ENCODE measurements around the gene ATXN2. TPM values are rescaled to one million over a fixed set of nuclear protein-coding genes. Genes with fewer than 3 reads are reported as not detected.
A peak's percentile ranks its signal among the peaks of the same experiment; 100 is the strongest.
"Not testable (repeated sequence)": the region's sequence is repeated elsewhere in the genome, so short reads cannot be mapped to it uniquely, and the experiment has no call there.

ATXN2 gene, protein sequence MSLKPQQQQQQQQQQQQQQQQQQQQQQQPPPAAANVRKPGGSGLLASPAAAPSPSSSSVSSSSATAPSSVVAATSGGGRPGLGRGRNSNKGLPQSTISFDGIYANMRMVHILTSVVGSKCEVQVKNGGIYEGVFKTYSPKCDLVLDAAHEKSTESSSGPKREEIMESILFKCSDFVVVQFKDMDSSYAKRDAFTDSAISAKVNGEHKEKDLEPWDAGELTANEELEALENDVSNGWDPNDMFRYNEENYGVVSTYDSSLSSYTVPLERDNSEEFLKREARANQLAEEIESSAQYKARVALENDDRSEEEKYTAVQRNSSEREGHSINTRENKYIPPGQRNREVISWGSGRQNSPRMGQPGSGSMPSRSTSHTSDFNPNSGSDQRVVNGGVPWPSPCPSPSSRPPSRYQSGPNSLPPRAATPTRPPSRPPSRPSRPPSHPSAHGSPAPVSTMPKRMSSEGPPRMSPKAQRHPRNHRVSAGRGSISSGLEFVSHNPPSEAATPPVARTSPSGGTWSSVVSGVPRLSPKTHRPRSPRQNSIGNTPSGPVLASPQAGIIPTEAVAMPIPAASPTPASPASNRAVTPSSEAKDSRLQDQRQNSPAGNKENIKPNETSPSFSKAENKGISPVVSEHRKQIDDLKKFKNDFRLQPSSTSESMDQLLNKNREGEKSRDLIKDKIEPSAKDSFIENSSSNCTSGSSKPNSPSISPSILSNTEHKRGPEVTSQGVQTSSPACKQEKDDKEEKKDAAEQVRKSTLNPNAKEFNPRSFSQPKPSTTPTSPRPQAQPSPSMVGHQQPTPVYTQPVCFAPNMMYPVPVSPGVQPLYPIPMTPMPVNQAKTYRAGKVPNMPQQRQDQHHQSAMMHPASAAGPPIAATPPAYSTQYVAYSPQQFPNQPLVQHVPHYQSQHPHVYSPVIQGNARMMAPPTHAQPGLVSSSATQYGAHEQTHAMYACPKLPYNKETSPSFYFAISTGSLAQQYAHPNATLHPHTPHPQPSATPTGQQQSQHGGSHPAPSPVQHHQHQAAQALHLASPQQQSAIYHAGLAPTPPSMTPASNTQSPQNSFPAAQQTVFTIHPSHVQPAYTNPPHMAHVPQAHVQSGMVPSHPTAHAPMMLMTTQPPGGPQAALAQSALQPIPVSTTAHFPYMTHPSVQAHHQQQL
- 10 to 100 TPM; 57.8 to 64.4 TPM for total RNA-seq
- long read RNA-seq, donor 1, full-length matches to known transcripts = 1 of 19 reads
- long read RNA-seq, donor 1, partial matches to known transcripts = 11 of 19 reads
- long read RNA-seq, donor 1, other reads (novel, unspliced or antisense) = 7 of 19 reads
- long read RNA-seq, donor 2, partial matches to known transcripts = 9 of 19 reads
- long read RNA-seq, donor 2, other reads (novel, unspliced or antisense) = 9 of 19 reads

DNA sequence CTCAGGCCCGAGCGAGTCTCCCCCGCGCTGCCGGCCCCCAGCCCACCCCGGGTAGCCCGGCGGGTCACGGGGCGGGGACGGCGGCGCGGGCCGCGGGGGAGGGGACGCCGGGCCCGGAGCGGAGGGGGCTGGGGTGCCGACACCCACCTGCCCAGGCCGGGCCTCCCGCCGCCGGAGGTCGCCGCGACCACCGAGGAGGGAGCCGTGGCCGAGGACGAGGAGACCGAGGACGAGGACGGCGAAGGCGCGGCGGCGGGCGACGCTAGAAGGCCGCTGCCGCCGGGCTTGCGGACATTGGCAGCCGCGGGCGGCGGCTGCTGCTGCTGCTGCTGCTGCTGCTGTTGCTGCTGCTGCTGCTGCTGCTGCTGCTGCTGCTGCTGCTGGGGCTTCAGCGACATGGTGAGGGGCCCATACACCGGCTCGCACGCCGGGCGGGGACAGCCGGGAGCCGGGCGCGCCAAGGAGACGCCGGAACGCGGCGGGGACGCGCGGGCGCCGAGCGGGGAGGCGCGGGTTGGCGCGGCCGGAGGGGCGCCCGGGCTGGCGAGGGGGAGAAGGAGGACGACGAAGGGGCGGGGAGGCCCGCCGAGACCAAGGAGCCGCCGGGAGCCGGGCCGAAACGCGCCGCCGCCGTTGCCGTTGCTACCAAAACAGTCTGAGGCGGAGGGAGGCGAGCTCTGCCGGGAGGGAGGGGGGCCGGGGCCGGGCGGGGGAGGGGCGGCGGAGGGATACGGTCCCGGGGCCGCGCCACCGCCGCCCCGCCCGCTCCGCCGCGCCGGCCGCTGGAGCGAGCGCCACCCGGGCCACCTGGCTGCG, at the start of gene ATXN2:
Gene ATXN2, minus strand, starts transcription at position 679 of the 816 bp plus-strand sequence. Its CDS starts 281 bp downstream, at position 398.
- intact Hi-C loops (cut with DNase I) = no loop called here
- peak; percentile 90 for DNase-seq (ENCODE audit: low spot score)

GRCh38 chr12:111645433-111645832, 46.3 kb upstream of the ATXN2 start:
- intact Hi-C loops (cut with DNase I) = no loop called here
- no peak for DNase-seq (ENCODE audit: low spot score)

DNA sequence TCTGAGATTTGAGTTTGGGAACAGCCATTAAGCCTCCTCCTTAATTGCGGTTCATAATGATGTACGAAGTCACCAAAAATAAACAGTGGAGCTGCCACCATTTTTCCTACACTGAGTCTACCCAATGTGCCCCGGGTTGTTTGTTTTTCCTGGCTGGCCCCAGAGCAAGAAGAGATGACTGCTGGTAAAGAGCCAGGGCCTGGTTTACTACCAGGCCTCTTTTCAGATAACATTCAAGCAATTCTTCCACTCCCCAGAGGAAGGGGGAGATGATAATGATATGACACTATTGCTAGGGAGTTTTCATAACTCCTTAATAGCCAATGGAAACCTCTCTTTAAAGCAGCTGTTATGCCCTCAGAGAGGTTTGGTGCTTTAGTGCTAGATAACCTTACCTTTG, 44.3 kb upstream of the ATXN2 start:
- intact Hi-C loops (cut with DNase I) = no loop called here
- DNase-seq (ENCODE audit: low spot score) = no peak

DNA sequence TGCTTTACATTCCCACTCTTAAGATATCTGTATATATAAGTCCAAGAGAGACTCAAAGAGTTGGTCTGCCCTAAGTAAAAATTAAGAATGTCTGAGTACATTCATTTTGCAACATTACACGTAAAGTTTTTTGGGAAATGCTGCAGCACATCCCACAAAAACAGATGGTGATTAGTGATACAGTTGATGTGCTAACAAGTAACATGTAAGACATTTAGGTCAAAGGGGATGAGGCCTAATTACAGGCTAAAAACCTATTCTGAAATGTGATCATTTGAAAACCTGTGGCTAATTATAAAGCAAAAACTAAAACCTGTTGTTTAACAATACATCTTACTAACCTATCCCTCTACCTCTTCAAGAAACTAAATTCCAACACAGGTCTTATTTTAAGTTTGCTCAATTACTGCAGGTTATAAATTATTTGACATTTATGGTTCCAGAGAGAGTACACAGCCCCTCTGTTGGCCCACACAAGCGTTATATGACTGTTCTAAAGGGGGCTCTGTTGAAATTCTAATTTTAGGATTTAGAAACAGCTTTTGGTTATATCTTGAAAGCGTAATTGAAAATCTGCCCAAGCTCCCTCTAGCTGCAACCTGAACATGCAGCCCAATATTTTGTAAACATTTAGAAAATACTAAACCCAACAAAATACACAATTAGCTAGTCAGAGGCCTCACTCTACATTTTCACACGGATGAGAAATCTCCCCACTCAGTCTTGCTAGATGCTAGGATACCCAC, 43.7 kb upstream of the ATXN2 start:
- no peak for DNase-seq (ENCODE audit: low spot score)
- intact Hi-C loops (cut with DNase I) = no loop called here

DNA sequence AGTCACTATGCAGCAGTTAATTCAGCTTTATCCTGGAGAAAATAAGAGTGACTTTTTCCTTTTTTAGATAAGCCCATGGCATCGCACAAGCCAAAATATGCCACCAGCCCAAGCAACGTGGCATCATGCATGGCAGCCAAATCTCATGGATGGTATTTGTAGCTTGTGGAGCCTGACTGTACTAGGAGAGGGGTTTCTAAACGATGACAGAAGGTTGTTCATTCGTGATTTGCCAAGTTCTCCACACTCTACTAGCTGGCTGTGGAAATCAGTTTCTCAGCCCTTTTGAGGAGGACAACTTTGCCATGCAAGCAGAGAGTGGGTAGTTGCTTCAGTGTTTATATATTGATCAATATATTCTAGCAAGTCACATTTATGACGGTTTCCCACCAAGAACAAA, 41.4 kb upstream of the ATXN2 start:
- intact Hi-C loops (cut with DNase I) = no loop called here
- no peak for DNase-seq (ENCODE audit: low spot score)

DNA sequence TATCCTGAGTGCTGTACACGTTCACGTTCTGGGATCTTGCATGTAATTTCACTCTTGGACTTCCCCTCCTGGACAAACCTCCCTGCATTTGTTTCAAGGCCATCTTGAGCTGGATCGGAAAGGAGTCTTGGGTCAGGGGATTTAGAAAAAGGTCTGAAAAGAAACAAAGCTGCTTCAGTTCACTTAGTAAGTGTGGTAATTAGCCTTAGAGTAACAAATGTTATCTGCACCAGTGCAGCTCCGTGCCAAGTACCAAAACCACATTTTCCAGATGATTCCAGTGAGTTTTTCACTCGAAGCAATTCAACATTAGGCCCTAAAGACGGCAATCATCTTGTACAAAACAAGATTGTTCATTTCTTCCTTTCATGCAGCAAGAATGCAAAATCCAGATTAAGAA, 39.4 kb upstream of the ATXN2 start:
- DNase-seq (ENCODE audit: low spot score) = no peak
- intact Hi-C loops (cut with DNase I) = no loop called here

- intact Hi-C loops (cut with DNase I) = no loop called here
- peak; percentile 85 for DNase-seq (ENCODE audit: low spot score)
Measured at GRCh38 chr12:111636209-111636945, 37.3 kb upstream of the ATXN2 start.

DNA sequence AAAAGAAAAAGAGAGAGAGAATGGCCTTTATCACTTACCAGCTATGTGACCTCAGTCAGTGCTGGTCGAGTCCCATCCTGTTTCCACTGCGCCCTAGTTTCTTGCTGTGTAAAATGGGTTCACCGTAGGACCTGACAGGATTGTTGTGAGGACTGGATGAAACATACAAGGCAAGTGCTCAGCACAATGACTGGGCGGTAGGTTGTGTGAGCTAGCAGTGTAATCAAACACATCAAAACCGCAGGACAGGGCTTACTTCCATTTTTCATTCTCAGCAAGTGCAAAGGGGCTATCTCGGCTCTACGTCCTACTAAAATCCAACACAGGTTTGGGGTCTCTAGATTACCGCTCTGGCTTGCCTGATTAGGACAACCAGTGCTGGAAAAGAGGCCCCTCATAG, 36.4 kb upstream of the ATXN2 start:
- no peak for DNase-seq (ENCODE audit: low spot score)
- intact Hi-C loops (cut with DNase I) = no loop called here

GRCh38 chr12:111628505-111629260, 29.6 kb upstream of the ATXN2 start:
- intact Hi-C loops (cut with DNase I) = no loop called here
- DNase-seq (ENCODE audit: low spot score) = no peak

GRCh38 chr12:111626230-111626629, 27.1 kb upstream of the ATXN2 start:
- intact Hi-C loops (cut with DNase I) = no loop called here

GRCh38 chr12:111624540-111624939, 25.4 kb upstream of the ATXN2 start:
- no peak for DNase-seq (ENCODE audit: low spot score)

More at GRCh38 chr12:111626230-111626629, 27.1 kb upstream of the ATXN2 start:
- no peak for DNase-seq (ENCODE audit: low spot score)

DNA sequence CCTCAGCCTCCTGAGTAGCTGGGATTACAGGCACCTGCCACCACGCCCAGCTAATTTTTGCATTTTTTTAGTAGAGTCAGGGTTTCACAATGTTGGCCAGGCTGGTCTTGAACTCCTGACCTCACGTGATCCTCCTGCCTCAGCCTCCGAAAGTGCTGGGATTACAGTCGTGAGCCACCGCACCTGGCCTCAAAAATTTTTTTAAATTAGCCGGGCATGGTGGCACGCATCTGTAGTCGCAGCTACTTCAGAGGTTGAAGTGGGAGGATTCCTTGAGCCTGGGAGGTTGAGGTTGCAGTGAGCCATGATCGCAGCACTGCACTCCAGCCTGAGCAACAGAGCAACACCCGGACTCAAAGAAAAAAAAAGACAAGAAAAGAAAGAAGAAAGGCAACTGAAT, 18.7 kb upstream of the ATXN2 start:
- intact Hi-C loops (cut with DNase I); DNase-seq (ENCODE audit: low spot score): not testable (repeated sequence)

More at GRCh38 chr12:111624540-111624939, 25.4 kb upstream of the ATXN2 start:
- intact Hi-C loops (cut with DNase I) = no loop called here

DNA sequence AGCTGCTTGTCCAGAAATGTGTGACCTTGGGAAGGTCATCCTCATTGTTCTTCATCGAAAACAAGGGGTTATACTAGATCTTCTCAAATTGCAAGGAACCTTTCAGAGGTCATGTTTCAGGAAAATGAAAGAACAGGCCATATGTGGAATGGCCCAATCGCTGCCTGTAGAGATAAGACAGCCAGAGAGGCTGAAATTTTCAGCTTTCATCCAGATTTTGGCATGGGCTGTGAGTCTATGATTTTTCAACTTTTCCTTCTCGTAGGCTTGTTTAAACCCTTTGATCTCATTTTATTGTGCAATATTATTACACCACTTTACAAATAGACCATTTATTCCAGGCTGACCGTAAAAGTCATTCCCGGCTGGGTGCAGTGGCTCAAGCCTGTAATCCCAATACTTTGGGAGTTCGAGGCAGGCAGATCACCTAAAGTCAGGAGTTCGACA, 17.1 kb upstream of the ATXN2 start:
- DNase-seq (ENCODE audit: low spot score) = no peak
- intact Hi-C loops (cut with DNase I) = no loop called here

GRCh38 chr12:111607239-111607638, 8.1 kb upstream of the ATXN2 start:
- DNase-seq (ENCODE audit: low spot score) = no peak
- intact Hi-C loops (cut with DNase I) = no loop called here

DNA sequence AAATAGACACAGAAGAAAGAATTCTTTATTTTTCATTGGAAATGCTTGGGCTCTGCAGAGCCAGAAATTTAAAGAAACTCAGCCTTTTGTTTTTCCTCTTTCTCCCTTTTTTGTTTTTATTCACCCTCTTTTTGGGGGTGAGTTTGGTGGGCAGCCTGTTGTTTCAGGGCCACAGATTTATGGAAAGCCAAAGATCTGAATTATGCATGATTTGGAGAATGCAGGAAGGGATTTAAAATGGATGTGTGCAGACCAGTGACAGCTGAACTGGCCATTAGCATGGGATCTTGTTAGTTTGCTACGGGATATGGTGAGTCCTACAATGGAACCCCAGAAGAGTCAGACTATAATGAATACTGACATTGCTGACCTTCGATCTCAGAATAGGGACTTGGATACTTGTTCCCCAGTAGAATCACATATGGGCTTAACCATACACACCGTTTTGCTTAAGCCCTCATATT, 7.7 kb upstream of the ATXN2 start:
- DNase-seq (ENCODE audit: low spot score) = no peak
- intact Hi-C loops (cut with DNase I) = no loop called here
